D721Med (cell line): Measurements from ENCODE around the gene ALOX15B.

ENCODE experiments used
- DNase-seq: peaks from one replicate; pipeline ENCODE4 v3.0.0; 2011; ENCODE audit warnings: low spot score; ENCODE audit not compliant: insufficient read length
- FAIRE-seq: peaks from 2 replicates; lab custom pipeline; 2011; peaks lifted over from hg19 to GRCh38; lab: Jason Lieb, UNC
- TF ChIP-seq, protein P1 (sequence below): IDR thresholded peaks from 2 replicates; pipeline ENCODE4 v1.5.1; 2012; ENCODE audit warnings: mild to moderate bottlenecking, control low read depth; ENCODE audit not compliant: insufficient read depth; ENCODE audit errors: missing control alignments

Gene ALOX15B

DNA sequence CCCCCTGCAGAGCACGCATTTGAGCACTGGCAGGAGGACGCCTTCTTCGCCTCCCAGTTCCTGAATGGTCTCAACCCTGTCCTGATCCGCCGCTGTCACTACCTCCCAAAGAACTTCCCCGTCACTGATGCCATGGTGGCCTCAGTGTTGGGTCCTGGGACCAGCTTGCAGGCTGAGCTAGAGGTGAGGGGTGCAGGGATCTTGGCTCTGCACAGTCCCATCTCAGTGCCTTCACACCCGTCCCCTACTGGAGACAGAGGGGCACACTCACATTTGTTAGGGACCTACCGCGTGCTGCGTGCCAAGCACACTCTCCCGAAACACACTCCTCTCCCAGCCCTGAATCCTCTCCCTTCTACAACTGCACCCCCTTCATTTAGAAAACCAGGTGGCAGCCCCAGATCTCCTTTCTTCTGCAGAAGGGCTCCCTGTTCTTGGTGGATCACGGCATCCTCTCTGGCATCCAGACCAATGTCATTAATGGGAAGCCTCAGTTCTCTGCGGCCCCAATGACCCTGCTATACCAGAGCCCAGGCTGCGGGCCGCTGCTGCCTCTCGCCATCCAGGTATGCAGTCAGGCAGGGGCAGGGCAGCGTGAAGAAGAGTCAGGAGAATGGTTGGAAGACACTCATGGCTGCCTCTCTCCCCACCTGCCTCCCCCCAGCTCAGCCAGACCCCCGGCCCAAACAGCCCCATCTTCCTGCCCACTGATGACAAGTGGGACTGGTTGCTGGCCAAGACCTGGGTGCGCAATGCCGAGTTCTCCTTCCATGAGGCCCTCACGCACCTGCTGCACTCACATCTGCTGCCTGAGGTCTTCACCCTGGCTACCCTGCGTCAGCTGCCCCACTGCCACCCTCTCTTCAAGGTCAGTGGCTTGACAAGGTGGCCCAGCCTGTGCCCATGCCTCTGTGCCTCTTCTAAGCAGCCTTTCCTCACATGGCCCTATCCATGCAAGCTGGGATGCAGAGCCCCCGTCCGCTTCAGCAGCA, 6.3 kb downstream of the ALOX15B start:
- no peak for FAIRE-seq
- TF ChIP-seq, protein P1, sequence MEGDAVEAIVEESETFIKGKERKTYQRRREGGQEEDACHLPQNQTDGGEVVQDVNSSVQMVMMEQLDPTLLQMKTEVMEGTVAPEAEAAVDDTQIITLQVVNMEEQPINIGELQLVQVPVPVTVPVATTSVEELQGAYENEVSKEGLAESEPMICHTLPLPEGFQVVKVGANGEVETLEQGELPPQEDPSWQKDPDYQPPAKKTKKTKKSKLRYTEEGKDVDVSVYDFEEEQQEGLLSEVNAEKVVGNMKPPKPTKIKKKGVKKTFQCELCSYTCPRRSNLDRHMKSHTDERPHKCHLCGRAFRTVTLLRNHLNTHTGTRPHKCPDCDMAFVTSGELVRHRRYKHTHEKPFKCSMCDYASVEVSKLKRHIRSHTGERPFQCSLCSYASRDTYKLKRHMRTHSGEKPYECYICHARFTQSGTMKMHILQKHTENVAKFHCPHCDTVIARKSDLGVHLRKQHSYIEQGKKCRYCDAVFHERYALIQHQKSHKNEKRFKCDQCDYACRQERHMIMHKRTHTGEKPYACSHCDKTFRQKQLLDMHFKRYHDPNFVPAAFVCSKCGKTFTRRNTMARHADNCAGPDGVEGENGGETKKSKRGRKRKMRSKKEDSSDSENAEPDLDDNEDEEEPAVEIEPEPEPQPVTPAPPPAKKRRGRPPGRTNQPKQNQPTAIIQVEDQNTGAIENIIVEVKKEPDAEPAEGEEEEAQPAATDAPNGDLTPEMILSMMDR: no peak
- DNase-seq: no peak

DNA sequence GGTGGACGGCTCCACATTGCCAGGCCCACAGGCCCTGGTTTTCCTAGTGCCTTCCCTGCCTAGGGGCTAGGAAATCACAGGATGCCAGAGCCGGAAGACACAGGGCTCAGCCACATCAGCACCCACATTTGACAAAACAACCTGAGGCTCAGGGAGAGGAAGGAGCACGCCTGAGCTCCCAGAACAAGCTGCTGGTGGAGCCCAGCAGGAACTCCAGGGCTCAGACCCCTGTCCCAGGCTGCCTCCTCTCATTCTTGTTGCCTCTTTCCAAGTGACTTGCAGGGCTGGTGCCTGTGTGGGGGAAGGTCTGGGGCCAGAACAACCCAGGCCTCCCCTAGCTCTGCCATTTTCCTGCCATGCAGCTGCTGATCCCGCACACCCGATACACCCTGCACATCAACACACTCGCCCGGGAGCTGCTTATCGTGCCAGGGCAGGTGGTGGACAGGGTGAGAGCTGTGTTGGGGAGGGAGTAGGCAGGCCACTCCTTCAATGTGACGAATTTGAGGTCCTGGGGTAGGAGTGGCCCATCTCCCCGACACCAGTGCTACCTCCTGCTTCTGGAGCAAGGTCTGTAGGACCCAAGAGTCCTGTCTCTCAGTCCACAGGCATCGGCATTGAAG, 7.6 kb downstream of the ALOX15B start:
- DNase-seq: no peak
- TF ChIP-seq, protein P1: no peak
- FAIRE-seq: no peak

DNA sequence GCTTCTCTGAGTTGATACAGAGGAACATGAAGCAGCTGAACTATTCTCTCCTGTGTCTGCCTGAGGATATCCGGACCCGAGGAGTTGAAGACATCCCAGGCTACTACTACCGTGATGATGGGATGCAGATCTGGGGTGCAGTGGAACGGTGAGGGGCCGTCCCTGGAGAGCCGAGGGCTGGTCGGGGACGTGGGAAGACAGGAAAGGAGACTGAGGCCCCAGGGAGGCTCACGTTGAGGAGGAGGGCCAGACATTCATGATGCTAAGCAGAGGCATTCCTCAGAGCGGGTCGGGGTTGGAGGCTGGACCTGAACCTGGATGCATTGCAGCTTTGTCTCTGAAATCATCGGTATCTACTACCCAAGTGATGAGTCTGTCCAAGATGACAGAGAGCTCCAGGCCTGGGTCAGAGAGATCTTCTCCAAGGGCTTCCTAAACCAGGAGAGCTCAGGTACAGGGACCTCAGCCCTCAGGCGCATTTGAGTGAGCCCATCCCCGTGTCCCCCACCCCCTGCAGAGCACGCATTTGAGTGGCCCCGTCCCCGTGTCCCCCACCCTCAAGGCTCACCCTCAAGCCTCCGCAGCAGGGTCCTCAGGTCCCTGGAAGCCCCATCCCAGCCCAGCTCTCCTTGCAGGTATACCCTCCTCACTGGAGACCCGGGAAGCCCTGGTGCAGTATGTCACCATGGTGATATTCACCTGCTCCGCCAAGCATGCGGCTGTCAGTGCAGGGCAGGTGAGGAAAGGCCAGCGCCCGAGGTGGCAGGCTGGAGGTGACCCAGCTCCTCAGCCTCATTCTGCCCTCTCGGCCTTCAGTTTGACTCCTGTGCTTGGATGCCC, 8.3 kb downstream of the ALOX15B start:
- TF ChIP-seq, protein P1: no peak
- DNase-seq (no peak), FAIRE-seq (no peak)

DNA sequence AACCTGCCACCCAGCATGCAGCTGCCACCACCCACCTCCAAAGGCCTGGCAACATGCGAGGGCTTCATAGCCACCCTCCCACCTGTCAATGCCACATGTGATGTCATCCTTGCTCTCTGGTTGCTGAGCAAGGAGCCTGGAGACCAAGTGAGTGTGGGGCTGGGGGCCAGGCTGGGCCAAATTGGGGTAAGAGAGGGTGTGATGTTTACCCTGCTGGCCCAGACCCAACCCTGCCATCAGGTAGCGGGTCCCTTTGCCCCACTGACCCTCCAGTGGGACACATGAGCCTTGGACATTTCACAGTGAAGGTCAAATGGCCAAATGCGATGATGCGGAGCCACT, 8.9 kb downstream of the ALOX15B start:
- FAIRE-seq: no peak
- TF ChIP-seq, protein P1: no peak

DNA sequence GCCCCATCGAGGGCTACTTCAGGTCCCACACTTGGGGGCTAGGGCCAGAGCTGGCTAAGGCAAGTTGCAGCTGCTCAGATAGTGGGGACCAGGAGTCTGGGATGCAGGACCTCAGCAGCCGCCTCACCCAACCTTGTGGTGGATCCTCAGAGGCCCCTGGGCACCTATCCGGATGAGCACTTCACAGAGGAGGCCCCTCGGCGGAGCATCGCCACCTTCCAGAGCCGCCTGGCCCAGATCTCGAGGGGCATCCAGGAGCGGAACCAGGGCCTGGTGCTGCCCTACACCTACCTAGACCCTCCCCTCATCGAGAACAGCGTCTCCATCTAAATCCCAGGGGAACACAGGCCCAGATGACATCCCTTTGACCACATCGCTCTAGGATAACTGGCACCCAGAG, 9.4 kb downstream of the ALOX15B start:
- TF ChIP-seq, protein P1: no peak
- FAIRE-seq: no peak
- DNase-seq: no peak

More for the DNA sequence above, 8.9 kb downstream of the ALOX15B start:
- DNase-seq: no peak

DNA sequence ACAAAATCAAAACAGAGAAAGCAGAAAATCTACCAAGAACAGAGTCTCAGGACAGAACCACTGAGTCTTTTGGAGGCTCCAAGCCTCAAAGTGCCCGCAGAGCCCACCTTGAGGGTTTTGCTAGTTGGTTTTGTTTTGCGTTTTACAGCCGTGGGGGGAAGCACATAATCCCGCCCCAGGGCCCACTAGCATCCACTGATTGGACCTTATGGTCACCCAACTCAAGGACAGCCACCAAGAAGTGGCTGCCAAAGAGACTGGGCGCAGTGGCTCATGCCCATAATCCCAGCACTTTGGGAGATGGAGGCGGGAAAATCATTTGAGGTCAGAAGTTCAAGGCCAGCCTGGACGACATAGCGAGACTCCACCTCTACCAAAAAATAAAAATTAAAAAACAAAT, 9.9 kb downstream of the ALOX15B start:
- FAIRE-seq (no peak), DNase-seq (no peak)
- TF ChIP-seq, protein P1: no peak
